Pancreas (tissue), 10 donors: ENCODE results near the gene PLK4. TPM values are rescaled to one million over a fixed set of nuclear protein-coding genes. Genes with fewer than 3 reads are reported as not detected.

Source experiments
- ATAC-seq, 4 donors: fragments of 200-7000 bp; cut with Tn5 transposase; one replicate each; pipeline versions ENCODE4 v1.8.0 to v1.9.1; 2020; ENCODE audit warnings: mild to moderate bottlenecking in 4 of 4, moderate library complexity in 4 of 4
- DNase-seq, 6 donors: peaks; one replicate each; pipeline ENCODE4 v3.0.0-alpha.2; 2020
- FAIRE-seq: peaks from 2 replicates; lab custom pipeline; 2012; peaks lifted over from hg19 to GRCh38; lab: Jason Lieb, UNC
- H3K27ac ChIP-seq, 4 donors: fragments of 200-600 bp; sonication (generic); 1 replicate in 3 of 4; 2 replicates in 1 of 4; pipeline versions ENCODE4 v1.5.0 to v1.8.0; 2020
- H3K27me3 ChIP-seq, 4 donors: fragments of 200-600 bp; one replicate each; pipeline ENCODE4 v1.8.0; 2021
- H3K36me3 ChIP-seq, 3 donors: fragments of 200-600 bp; sonication (generic) in 1 of 3; one replicate each; pipeline versions ENCODE4 v1.5.0 to v1.8.0; 2020 to 2021
- H3K4me1 ChIP-seq, 3 donors: fragments of 200-600 bp; one replicate each; pipeline ENCODE4 v1.8.0; 2021
- H3K4me3 ChIP-seq, 4 donors: fragments of 200-600 bp; sonication (generic) in 2 of 4; one replicate each; pipeline versions ENCODE4 v1.5.0 to v1.8.0; 2020 to 2021
- H3K9me3 ChIP-seq, 4 donors: fragments of 200-600 bp; one replicate each; pipeline ENCODE4 v1.8.0; 2021
- CTCF ChIP-seq, 4 donors: fragments of 200-600 bp; sonication (generic) in 3 of 4; IDR thresholded peaks; one replicate each; pipeline versions ENCODE4 v1.5.0 to v1.8.0; 2021; ENCODE audit warnings: antibody characterized with exemption in 4 of 4
- WGBS, 2 donors: extraction: QIAGEN DNeasy Blood & Tissue Kit; methylation state at CpG; one replicate each; pipeline ENCODE4 v1.1.7; 2013; 5-methylcytosine and 5-hydroxymethylcytosine counted together
- intact Hi-C, 3 donors: fragments of 100-400 bp; cut with DNase I; formaldehyde crosslinking; loops; one replicate each; pipeline versions ENCODE4 v1.11.1 to v1.14.2; 2022
- polyA plus RNA-seq, 2 donors: library from polyadenylated mRNA; stranded (reverse); fragments of 200-250 nt; gene quantifications; one replicate each; pipeline ENCODE4 v1.2.3, GENCODE V29; 2013
- total RNA-seq, 6 donors: library from RNA; stranded (reverse); fragmentation: NEBNext Ultra II Directional in 4 of 6; extraction: Animal tissue kit (Norgen Biotek cat#: 25700) in 4 of 6; gene quantifications; one replicate each; pipeline versions ENCODE4 v1.2.1 to v1.2.4, GENCODE V29; 2021 to 2023
- donor health status: healthy with polysubstance abuse.
- donor health status: DM: no; HTN: no; CAD: no; lungs with moderate emphysema.
- donor health status: DM: no; HTN: no; CAD: no.
- donor health status: control.
- donor health status: control.
- donor health status: Bipolar disorder and iron deficiency.
- donor health status: DM: yes; HTN: yes; CAD: no.
- donor health status: DM: no; HTN: no; CAD: no.
- donor health status: DM: no; HTN: no; CAD: no.
- donor health status: DM: yes; HTN: yes; CAD: no.

The PLK4 gene
- total and polyA plus RNA-seq, 8 donors = 0.14 to 1.7 (median 0.56) TPM

- DNase-seq (no peak), ATAC-seq (no peak), FAIRE-seq (no peak)
- Histone ChIP-seq H3K27me3 (no peaks in the 10 kb centered on the region), H3K4me1 (peaks cover 0 to 4% (median 0%) of the 10 kb centered on the region in 3 donors), H3K4me3 (no peak overlapping the region), H3K27ac (no peak overlapping the region), H3K9me3 (no peaks in the 10 kb centered on the region), H3K36me3 (no peaks in the 10 kb centered on the region)
- intact Hi-C loops = no loop called here
- TF ChIP-seq CTCF (IDR thresholded peaks at IDR 0.05) = no peak
Measured at GRCh38 chr4:127875791-127876190, 4.9 kb upstream of the PLK4 start.

GRCh38 chr4:127881563-127881864 is 821 bp downstream of the PLK4 start:
- DNase-seq = no peak
- WGBS, 2 donors = 0 to 1% methylated on average over 7 of the region's 7 CpGs
- H3K36me3 ChIP-seq = no peaks in the 10 kb centered on the region
- ATAC-seq = peak in 2 of 4 donors; percentile 65 to 76
- no peaks in the 10 kb centered on the region for H3K9me3 ChIP-seq
- peaks cover 0 to 4% (median 0%) of the 10 kb centered on the region in 3 donors for H3K4me1 ChIP-seq
- peak overlapping the region; percentile 65 to 81 (median 78) for H3K4me3 ChIP-seq
- H3K27ac ChIP-seq = no peak overlapping the region
- intact Hi-C loops = no loop called here
- no peak for TF ChIP-seq CTCF (IDR thresholded peaks at IDR 0.05)
- FAIRE-seq = no peak
- H3K27me3 ChIP-seq = no peaks in the 10 kb centered on the region

GRCh38 chr4:127888559-127888958 is 7.9 kb downstream of the PLK4 start:
- H3K27me3 ChIP-seq = no peaks in the 10 kb centered on the region
- TF ChIP-seq CTCF (IDR thresholded peaks at IDR 0.05) = no peak
- no peaks in the 10 kb centered on the region for H3K9me3 ChIP-seq
- ATAC-seq (no peak), FAIRE-seq (no peak), DNase-seq (no peak)
- no peak overlapping the region for H3K4me3 ChIP-seq
- intact Hi-C loops = no loop called here
- H3K27ac ChIP-seq = no peak overlapping the region
- WGBS, 2 donors = 85 to 91% methylated on average over 1 of the region's 1 CpG
- no peaks in the 10 kb centered on the region for H3K4me1 ChIP-seq
- H3K36me3 ChIP-seq = no peaks in the 10 kb centered on the region

DNA sequence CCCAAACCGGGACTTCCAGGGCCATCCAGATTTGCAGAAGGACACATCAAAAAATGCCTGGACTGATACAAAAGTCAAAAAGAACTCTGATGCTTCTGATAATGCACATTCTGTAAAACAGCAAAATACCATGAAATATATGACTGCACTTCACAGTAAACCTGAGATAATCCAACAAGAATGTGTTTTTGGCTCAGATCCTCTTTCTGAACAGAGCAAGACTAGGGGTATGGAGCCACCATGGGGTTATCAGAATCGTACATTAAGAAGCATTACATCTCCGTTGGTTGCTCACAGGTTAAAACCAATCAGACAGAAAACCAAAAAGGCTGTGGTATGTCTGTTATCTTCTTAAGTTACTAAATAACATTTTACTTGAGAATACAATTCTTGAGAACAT is 9.2 kb downstream of the PLK4 start:
- intact Hi-C loops = no loop called here
- no peaks in the 10 kb centered on the region for H3K36me3 ChIP-seq
- H3K4me3 ChIP-seq = no peak overlapping the region
- DNase-seq = no peak
- H3K9me3 ChIP-seq = no peaks in the 10 kb centered on the region
- no peak overlapping the region for H3K27ac ChIP-seq
- TF ChIP-seq CTCF (IDR thresholded peaks at IDR 0.05) = no peak
- no peaks in the 10 kb centered on the region for H3K27me3 ChIP-seq
- H3K4me1 ChIP-seq = no peaks in the 10 kb centered on the region
- no peak for ATAC-seq
- WGBS, 2 donors = 79 to 83% methylated on average over 3 of the region's 3 CpGs
- no peak for FAIRE-seq

DNA sequence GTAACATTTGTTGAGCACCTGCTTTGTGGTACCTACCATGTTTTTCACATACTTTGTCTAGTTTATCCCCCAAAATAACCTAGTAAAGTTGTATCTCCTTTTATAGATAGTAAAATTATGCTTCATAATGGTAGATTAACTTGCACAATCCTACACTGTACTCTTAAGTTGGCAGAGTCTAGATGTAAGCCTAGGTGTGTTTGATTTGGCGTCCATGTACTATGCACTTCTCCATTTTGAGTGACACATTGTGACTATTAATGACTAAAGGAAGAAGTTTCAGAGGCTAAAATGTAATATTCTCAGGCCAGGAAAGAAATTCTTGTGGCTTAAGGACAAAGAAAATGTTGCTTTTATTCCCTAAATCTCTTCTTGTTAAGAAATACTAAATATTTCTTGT is 15.4 kb downstream of the PLK4 start:
- Histone ChIP-seq H3K36me3 (no peaks in the 10 kb centered on the region), H3K27ac (no peak overlapping the region), H3K27me3 (no peaks in the 10 kb centered on the region), H3K9me3 (no peaks in the 10 kb centered on the region), H3K4me1 (no peaks in the 10 kb centered on the region), H3K4me3 (no peak overlapping the region)
- intact Hi-C loops = no loop called here
- FAIRE-seq (no peak), DNase-seq (no peak), ATAC-seq (no peak)
- no peak for TF ChIP-seq CTCF (IDR thresholded peaks at IDR 0.05)
- WGBS, 2 donors = 54 to 55% methylated on average over 1 of the region's 1 CpG
